NCI-H1694 (cell line): ENCODE data around the gene COL8A1.
"Not testable (repeated sequence)": the region's sequence is repeated elsewhere in the genome, so short reads cannot be mapped to it uniquely, and the experiment has no call there.

Experiments used
- DNase-seq: peaks from one replicate; lab custom pipeline; 2025; lab: John Stamatoyannopoulos, UW

Gene COL8A1

DNA sequence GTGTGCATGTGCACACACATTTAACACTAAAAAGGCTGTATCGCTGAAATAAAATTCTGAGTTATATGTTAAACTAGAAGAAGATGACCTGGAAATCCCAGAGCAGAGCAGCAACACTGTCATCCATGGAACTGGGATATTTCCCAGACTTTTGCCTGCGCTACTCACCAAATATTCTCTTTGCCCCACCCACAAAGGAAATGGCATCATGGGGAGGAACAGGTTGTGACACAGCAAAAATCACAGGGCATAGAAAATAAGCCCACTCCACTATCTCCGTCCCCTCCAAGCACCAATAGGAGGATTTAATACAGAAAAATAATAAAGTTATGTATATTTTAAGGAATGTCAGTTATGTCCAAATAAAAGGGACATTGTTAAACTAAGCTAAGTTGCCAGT is 71.7 kb downstream of the COL8A1 start:
- no peak for DNase-seq

DNA sequence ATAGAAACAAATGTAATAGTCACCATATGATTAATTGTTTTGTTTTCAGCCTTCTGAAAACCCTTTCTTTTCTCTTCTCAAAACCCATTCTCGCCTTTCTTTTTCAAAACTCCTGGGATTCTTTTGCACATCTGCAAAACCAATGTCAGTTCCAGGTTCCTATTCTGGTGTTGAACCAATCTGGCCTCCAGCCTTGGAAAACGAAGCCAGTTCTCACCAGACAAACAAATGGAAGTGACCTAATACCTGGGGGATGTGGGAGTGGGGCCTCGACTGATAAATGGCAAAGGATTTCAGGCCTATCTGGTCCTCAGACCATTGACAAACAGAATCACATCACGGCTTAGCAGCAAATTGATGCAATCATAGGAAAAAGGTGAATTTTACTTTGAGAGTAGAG is 73.0 kb downstream of the COL8A1 start:
- DNase-seq = no peak

- DNase-seq = no peak
Measured at GRCh38 chr3:99712291-99712954, 74.0 kb downstream of the COL8A1 start.

GRCh38 chr3:99713440-99713839 is 75.0 kb downstream of the COL8A1 start:
- DNase-seq = no peak

- DNase-seq = no peak
Measured at GRCh38 chr3:99714146-99714545, 75.8 kb downstream of the COL8A1 start.

DNA sequence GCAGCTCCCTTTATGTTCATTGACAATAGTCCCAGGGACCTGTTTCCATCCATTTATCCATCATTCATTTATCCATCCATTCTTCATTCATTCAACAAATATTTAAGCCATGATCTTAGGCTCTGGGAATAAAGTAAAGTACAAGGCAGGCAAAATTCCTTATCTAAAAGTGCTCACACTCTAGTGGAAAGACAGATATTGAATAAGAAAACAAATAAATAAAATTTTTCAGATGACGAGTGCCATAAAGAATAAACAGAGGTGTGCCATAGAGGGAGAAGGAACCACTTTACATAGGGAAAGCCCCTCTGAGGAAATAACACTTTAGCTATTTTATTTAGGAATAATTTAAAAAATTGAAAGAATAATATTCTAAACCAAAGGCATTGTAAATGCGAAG is 76.2 kb downstream of the COL8A1 start:
- DNase-seq = no peak

- no peak for DNase-seq
Measured at GRCh38 chr3:99716463-99716995, 78.1 kb downstream of the COL8A1 start.

DNA sequence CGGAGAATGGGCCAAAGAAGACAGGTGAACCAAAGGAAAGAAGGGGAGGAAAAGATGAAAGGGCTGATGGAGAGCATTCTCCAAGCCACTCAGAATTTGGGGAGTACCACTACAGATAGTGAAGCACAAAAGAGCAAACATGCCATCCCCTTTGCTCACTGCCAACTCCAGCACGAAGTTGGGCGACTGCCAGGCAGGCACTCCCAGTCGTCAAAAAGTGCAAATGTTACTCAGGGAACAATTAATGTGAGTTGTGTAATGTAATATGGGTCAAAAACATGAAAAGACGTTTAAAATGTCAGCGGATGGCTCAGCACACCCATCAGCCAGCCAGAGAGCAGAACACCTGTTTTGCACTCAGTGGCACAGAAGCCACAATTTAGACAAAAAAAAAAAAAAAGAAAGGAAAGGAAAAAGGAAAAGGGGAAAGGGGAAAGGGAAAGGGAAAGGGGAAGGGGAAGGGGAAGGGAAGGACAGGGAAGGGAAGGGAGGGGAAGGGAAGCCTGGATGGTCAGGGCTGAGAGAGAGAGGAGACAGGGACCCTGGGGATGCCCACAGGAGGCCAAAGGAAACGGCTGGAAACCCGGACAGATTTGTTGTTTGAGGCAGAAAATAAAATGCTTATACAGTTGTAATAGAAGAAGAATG is 82.7 kb downstream of the COL8A1 start:
- no peak for DNase-seq

GRCh38 chr3:99721633-99722007 is 83.2 kb downstream of the COL8A1 start:
- no peak for DNase-seq

- no peak for DNase-seq
Measured at GRCh38 chr3:99724276-99724675, 85.9 kb downstream of the COL8A1 start.

DNA sequence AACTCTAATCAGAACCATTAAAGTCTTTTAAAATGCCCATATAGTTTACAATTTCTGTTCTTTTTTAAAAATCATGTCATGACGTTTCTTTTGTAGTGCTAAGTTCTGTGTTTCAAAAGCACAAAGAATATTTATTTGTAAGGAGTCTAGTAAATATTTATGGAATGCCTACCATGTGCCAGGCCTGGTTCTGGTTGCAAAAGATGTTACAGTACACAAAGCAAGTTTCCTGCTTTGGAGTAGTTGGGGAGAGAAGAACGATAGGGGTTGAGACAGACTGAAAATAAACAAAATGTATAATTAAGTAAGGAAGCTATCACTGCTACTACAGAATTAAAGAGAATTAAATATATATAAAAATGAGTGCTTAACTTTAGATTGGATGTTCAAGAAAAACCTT is 92.5 kb downstream of the COL8A1 start:
- DNase-seq = no peak

GRCh38 chr3:99731499-99731898 is 93.1 kb downstream of the COL8A1 start:
- DNase-seq = no peak

- not testable (repeated sequence) for DNase-seq
Measured at GRCh38 chr3:99740371-99740770, 102.0 kb downstream of the COL8A1 start.

GRCh38 chr3:99741588-99741987 is 103.2 kb downstream of the COL8A1 start:
- DNase-seq = no peak

DNA sequence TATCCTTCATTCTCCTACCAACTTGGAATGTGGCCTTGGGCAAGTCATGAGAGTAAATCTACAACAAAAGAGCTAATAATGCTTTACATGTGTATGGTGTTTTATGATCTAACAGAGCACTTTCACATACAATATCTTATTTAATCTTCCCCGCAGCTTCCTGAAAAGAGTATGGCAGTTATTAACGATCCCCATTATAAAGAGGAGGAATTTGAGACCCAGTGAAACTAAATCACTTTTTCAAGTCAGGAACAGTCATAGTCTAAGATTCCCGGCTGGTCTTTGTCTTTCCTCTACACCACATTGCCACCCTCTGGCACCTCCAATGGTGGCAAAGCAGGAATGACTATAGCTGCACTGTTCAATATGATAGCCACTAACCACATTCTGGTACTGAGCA is 109.5 kb downstream of the COL8A1 start:
- no peak for DNase-seq

- DNase-seq = no peak
Measured at GRCh38 chr3:99751649-99752048, 113.3 kb downstream of the COL8A1 start.

- DNase-seq = peak; percentile 45
Measured at GRCh38 chr3:99753268-99753975, 115.0 kb downstream of the COL8A1 start.

GRCh38 chr3:99755831-99756230 is 117.4 kb downstream of the COL8A1 start:
- DNase-seq = no peak

GRCh38 chr3:99757966-99758365 is 119.6 kb downstream of the COL8A1 start:
- no peak for DNase-seq

- DNase-seq = no peak
Measured at GRCh38 chr3:99758502-99759177, 120.2 kb downstream of the COL8A1 start.

GRCh38 chr3:99760031-99760430 is 121.6 kb downstream of the COL8A1 start:
- DNase-seq = no peak

DNA sequence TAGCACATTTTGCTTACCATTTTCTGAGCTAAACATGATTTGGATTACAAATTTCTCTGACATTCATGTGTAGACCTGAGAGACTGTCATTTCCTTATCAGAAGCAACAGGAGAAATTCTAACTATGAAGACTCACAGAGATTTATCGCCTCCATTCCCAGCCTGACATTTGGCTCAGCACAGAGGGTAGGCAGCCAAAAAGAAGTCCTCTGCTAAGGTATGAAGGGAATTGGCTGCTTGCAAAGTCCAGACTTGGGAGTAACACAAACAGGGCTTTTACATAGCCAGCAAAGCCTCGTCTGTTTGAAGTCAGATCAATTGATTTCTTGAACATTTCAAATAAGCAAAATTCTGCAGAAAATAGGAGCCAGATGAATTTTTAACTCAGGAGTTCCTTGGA is 122.2 kb downstream of the COL8A1 start:
- no peak for DNase-seq
